BLaER1 treated with 17β-estradiol and CSF1 and Interleukin-3, amounts not matched to agents 10 nM and 100 nM (cell line): ENCODE measurements around the gene ZNF354C.

Experiments
- H3K27ac ChIP-seq, 11 experiments: shearing (Covaris generic); formaldehyde crosslinking; 2 replicates each; pipeline ENCODE4 v1.8.1; 2022
- H3K27me3 ChIP-seq, 11 experiments: shearing (Covaris generic); formaldehyde crosslinking; 2 replicates each; pipeline ENCODE4 v1.8.1; 2022
- H3K36me3 ChIP-seq, 11 experiments: shearing (Covaris generic); formaldehyde crosslinking; 2 replicates each; pipeline ENCODE4 v1.8.1; 2022
- H3K4me1 ChIP-seq, 10 experiments: shearing (Covaris generic); formaldehyde crosslinking; 2 replicates each; pipeline ENCODE4 v1.8.1; 2022
- H3K4me2 ChIP-seq, 11 experiments: shearing (Covaris generic); formaldehyde crosslinking; 2 replicates each; pipeline ENCODE4 v1.8.1; 2022
- H3K4me3 ChIP-seq, 10 experiments: shearing (Covaris generic); formaldehyde crosslinking; 2 replicates each; pipeline ENCODE4 v1.8.1; 2022
- H3K9ac ChIP-seq, 11 experiments: shearing (Covaris generic); formaldehyde crosslinking; 2 replicates each; pipeline ENCODE4 v1.8.1; 2022
- H3K9me3 ChIP-seq, 11 experiments: shearing (Covaris generic); formaldehyde crosslinking; replicated peaks in 1 of 11; 2 replicates each; pipeline ENCODE4 v1.8.1; 2022
- H4K20me1 ChIP-seq, 11 experiments: shearing (Covaris generic); formaldehyde crosslinking; 2 replicates each; pipeline ENCODE4 v1.8.1; 2022
- Cebpa-rat ChIP-seq, 11 experiments: shearing (Covaris generic); IDR thresholded peaks; 2 replicates each; pipeline ENCODE4 v1.8.1; 2022

ZNF354C gene

DNA sequence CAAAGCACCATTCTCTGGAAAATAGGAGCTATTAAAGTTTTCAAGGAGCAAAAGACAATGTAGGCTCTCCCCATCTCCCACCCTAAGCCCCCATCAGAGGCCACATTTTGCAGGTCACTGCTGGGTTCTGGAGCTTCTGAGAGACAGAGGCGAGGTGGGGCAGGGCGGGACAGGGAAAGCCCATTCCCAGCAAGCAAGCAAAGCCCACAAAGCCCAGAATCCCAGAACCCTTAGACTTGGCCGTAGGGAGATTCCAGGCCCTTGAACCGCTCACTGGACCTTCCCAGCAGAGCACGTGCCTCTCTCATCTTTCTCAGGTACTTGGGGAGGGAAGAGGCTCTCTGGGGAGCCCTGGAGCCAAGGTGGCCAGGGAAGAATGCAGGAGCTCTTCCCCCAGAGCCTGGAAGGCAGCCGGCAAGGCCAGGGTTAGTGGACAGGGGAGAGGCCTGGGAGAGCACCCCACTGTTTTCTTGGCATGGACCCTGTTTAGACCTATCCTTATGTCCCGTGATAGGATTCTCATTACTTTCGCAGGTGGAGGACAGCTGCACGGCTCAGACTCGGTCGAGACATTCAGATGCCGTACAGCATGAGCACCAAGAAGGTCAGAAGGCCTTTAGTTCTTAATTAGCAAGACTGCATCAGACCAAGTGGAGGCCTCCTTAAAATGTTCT lies 52.4 kb downstream of the ZNF354C start:
- H3K27ac ChIP-seq = no peak overlapping the region
- no peaks in the 10 kb centered on the region for H4K20me1 ChIP-seq
- H3K9ac ChIP-seq = no peak overlapping the region
- no peak for TF ChIP-seq Cebpa-rat (IDR thresholded peaks at IDR 0.05)
- H3K9me3 ChIP-seq = peaks cover 6 to 59% (median 26%) of the 10 kb centered on the region in 11 experiments; a peak in 20 of 22 replicates
- no peaks in the 10 kb centered on the region for H3K36me3 ChIP-seq
- no peaks in the 10 kb centered on the region for H3K4me1 ChIP-seq
- no peak overlapping the region for H3K4me2 ChIP-seq
- no peak overlapping the region for H3K4me3 ChIP-seq
- no peaks in the 10 kb centered on the region for H3K27me3 ChIP-seq

DNA sequence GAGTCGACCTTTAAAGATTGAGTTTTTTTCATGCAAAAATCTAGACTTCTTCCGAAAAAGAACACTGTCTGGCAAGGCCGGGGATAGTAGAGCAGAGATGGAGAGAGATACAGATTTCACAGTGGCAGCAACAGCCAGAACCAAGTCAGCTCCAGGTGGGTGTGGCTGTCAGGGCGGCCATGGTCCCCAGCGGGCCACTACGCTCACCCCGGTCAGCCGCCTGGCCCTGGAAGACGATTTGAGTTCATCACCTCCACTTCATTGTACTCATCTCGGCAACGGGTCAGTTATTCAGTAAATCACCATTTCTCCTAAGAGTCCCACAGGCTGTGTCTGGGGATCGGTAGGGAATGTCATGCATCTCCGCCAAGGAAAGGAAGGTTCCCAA lies 53.0 kb downstream of the ZNF354C start:
- H3K27me3 ChIP-seq = no peaks in the 10 kb centered on the region

DNA sequence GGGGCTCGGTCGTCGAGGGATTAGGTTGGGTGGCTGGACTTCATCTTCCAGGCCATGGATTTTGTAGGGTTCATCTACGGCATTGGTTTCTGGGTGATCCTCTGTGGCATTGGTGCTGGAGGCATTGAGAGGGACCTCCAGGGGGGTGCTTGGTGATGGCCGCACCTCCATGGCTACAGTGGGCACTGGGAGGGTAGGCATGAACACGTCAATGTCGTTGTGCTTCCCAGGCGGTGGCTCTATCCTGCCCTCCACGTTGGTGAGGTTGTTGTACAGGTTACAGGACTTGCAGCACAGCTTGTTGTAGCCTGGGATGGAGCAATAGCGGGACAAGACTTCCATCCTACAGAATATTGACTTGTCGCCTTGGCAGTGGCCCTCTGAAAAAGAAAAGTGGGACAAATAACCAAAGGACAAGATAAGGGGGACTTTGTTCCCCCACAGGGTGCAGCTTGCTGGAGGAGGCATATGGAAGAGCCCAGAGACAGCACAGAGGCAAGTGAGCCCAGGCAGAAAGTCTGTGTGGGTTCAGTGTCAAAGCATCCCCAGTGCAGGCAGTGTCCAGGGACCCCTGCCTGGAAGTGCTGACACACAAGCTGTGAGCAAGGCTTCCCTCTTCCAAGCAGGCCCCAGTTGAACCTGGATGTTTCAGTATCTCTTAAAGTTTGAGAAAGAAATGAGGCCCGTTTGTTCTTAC lies 53.9 kb downstream of the ZNF354C start:
- peaks cover 8 to 48% (median 29%) of the 10 kb centered on the region in 11 experiments; a peak in 21 of 22 replicates for H3K9me3 ChIP-seq
- no peak overlapping the region for H3K27ac ChIP-seq
- no peak for TF ChIP-seq Cebpa-rat (IDR thresholded peaks at IDR 0.05)
- H3K4me2 ChIP-seq = no peak overlapping the region
- H3K4me3 ChIP-seq = no peak overlapping the region
- H3K9ac ChIP-seq = no peak overlapping the region
- H4K20me1 ChIP-seq = no peaks in the 10 kb centered on the region
- H3K4me1 ChIP-seq = no peaks in the 10 kb centered on the region
- H3K36me3 ChIP-seq = no peaks in the 10 kb centered on the region
- H3K27me3 ChIP-seq = no peaks in the 10 kb centered on the region

More for the DNA sequence above, 53.0 kb downstream of the ZNF354C start:
- no peak for TF ChIP-seq Cebpa-rat (IDR thresholded peaks at IDR 0.05)
- H3K9ac ChIP-seq = no peak overlapping the region
- no peaks in the 10 kb centered on the region for H3K36me3 ChIP-seq
- no peak overlapping the region for H3K4me2 ChIP-seq
- H4K20me1 ChIP-seq = no peaks in the 10 kb centered on the region
- H3K4me1 ChIP-seq = no peaks in the 10 kb centered on the region
- H3K9me3 ChIP-seq = peaks cover 6 to 54% (median 26%) of the 10 kb centered on the region in 11 experiments; a peak in 20 of 22 replicates
- H3K27ac ChIP-seq = no peak overlapping the region
- H3K4me3 ChIP-seq = no peak overlapping the region

DNA sequence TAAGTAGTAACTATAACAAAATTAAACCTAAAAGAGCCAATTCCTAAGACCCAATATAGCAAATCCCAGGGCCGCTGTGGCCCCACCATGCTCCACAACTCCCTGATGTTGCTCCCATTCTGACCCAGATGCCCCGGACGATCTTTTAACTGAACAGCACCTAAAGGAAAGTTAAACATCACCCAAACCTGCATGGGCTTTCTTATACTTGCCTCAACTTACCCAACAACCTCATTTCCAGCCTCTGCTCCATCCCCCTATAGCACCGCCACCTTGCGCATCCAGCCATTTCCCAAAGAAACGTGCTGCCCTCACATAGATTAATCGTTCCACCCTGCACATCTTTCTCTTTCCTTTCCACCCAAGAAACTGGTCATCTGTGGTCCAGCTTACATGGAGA lies 54.6 kb downstream of the ZNF354C start:
- Histone ChIP-seq H3K4me3 (no peak overlapping the region), H3K4me1 (no peaks in the 10 kb centered on the region), H3K36me3 (no peaks in the 10 kb centered on the region), H3K27ac (no peak overlapping the region), H4K20me1 (no peaks in the 10 kb centered on the region), H3K9me3 (peaks cover 15 to 49% (median 33%) of the 10 kb centered on the region in 11 experiments; a peak in 21 of 22 replicates), H3K27me3 (no peaks in the 10 kb centered on the region), H3K4me2 (no peak overlapping the region), H3K9ac (no peak overlapping the region)
- TF ChIP-seq Cebpa-rat (IDR thresholded peaks at IDR 0.05) = no peak

DNA sequence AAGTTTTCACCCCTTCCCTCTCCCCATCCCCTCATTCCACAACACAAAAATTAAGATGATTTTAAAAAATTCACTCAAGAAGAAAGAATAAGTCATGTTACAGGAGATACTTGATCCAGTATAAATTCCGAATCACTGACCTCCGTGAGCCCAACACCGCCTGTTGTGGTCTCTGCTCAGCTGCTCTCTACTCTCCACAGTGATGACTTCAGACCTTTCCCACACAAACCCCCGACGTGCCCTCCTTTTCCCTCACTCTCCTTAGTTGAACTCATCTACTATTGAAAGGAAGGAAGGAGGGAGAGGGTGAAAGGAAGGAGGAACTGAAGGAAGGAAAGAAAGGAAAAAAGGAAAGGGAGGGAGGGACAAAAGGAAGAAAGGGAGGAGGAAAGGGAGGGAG lies 55.1 kb downstream of the ZNF354C start:
- Histone ChIP-seq H3K4me3 (no peak overlapping the region), H3K27me3 (no peaks in the 10 kb centered on the region), H3K9ac (no peak overlapping the region), H4K20me1 (no peaks in the 10 kb centered on the region), H3K27ac (no peak overlapping the region), H3K4me1 (no peaks in the 10 kb centered on the region), H3K9me3 (peaks cover 15 to 55% (median 38%) of the 10 kb centered on the region in 11 experiments; a peak in 21 of 22 replicates), H3K36me3 (no peaks in the 10 kb centered on the region), H3K4me2 (no peak overlapping the region)
- no peak for TF ChIP-seq Cebpa-rat (IDR thresholded peaks at IDR 0.05)

DNA sequence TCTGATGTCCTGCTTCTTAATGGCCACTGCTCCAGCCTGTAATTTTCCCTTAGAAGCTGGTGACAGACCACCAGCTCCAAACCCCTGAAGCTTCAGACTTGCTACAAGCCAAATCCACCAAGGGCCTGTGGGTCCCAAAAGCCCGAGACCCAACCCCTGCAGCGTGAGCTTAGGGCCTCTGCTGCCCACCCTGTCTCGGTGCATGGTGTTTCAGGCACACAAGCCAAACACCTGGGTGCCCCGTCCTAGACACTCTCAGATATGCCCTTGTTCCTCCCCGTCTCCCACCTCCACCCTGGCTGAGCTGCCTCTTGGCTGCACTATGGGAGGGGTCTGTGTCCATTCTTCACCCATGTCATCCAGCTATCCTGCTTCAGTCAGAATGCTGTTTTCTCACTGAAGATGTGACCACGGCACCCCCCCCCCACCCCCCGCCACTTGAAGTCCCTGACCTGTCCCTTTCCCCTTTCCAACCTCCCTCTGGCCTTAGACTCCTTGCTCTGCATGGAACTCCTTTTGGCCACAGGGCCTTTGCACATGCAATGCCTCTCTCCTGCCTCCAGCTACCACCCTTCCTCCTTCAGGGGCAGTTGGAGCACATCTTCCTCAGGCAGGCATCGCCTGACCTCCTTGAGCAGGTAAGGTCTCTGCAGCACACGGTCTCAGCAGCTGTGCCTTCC lies 55.8 kb downstream of the ZNF354C start:
- Histone ChIP-seq H3K4me1 (no peaks in the 10 kb centered on the region), H3K4me3 (no peak overlapping the region), H3K27ac (no peak overlapping the region), H3K4me2 (no peak overlapping the region), H3K36me3 (no peaks in the 10 kb centered on the region; a peak in 1 of 22 replicates), H3K9me3 (peaks cover 22 to 61% (median 42%) of the 10 kb centered on the region in 11 experiments; a peak in 21 of 22 replicates), H4K20me1 (no peaks in the 10 kb centered on the region), H3K27me3 (no peaks in the 10 kb centered on the region), H3K9ac (no peak overlapping the region)
- no peak for TF ChIP-seq Cebpa-rat (IDR thresholded peaks at IDR 0.05)

DNA sequence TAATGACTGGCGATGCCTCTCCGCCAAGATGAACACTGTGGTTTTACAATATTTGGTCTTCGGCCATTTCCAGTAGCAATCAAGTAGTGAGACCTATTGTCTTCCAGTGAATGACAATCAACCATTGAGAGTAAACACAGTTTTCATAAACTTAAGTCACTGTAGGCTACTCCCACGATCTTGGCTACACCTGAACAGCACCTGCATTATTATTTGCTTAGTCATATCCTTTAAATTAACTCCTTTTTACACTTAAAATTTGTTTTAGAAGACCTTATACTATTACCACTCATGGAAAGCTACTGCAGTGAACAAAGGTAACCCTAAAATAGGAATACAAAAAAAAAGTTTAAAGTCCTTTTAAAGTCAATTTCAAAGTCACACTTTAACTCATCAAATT lies 58.2 kb downstream of the ZNF354C start:
- Histone ChIP-seq H3K4me3 (no peak overlapping the region), H3K9me3 (peaks cover 36 to 81% (median 63%) of the 10 kb centered on the region in 11 experiments), H3K27me3 (no peaks in the 10 kb centered on the region), H3K9ac (no peak overlapping the region), H3K27ac (no peak overlapping the region), H3K36me3 (no peaks in the 10 kb centered on the region; a peak in 1 of 22 replicates), H4K20me1 (no peaks in the 10 kb centered on the region), H3K4me2 (no peak overlapping the region), H3K4me1 (no peaks in the 10 kb centered on the region)
- TF ChIP-seq Cebpa-rat (IDR thresholded peaks at IDR 0.05) = no peak

DNA sequence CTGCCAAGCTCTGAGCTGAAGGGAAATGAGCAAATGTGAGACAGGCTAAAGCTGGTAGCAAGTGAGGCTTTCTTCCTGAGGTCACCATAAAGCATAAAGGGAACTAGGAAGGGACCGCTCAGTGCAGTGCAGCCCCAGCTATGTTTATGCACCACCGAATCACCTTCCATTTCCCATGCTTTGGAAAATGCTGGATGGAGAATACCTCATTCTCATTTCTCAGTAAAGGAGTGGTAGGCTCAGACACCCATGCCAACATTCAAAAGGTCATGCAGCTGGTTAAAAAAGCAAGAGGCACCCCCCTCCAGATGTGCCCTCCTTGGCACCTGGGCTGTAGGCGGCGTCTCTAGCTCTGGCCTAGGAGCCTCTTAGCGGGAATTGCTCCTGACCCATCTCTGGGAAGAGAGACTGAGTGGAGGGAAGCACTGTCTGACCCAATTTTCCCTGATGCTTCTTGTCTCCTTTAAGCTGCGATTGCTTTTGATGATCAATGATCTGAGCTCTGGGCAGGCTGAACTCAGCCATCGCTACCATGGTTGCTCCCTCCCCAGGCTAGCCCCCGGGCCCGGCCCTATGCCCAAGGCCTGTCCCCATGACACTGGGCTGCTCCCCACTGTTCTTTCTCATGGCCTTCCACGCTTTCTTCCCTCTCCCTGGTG lies 58.7 kb downstream of the ZNF354C start:
- no peak overlapping the region for H3K27ac ChIP-seq
- H3K9ac ChIP-seq = no peak overlapping the region
- no peak overlapping the region for H3K4me2 ChIP-seq
- H3K9me3 ChIP-seq = peaks cover 35 to 81% (median 58%) of the 10 kb centered on the region in 11 experiments
- H3K4me3 ChIP-seq = no peak overlapping the region
- no peaks in the 10 kb centered on the region for H3K4me1 ChIP-seq
- no peaks in the 10 kb centered on the region for H3K27me3 ChIP-seq
- H3K36me3 ChIP-seq = no peaks in the 10 kb centered on the region; a peak in 1 of 22 replicates
- no peaks in the 10 kb centered on the region for H4K20me1 ChIP-seq
- no peak for TF ChIP-seq Cebpa-rat (IDR thresholded peaks at IDR 0.05)
